Hematopoietic multipotent progenitor cell treated with erythropoietin and hydrocortisone succinate and interleukin-3 and kit ligand, for 4 days (in vitro differentiated cells): ENCODE results near the gene NISCH.

Experiments
- DNase-seq: peaks from one replicate; pipeline ENCODE4 v3.0.0-alpha.2; 2015

NISCH gene

GRCh38 chr3:52527732-52528585, 72.6 kb downstream of the NISCH start:
- DNase-seq, result no peak

- no peak for DNase-seq
Measured at GRCh38 chr3:52528586-52529375, 73.4 kb downstream of the NISCH start.

- DNase-seq, result no peak
Measured at GRCh38 chr3:52529376-52530333, 74.3 kb downstream of the NISCH start.

GRCh38 chr3:52530918-52531826, 75.8 kb downstream of the NISCH start:
- DNase-seq, result no peak

GRCh38 chr3:52531860-52532516, 76.6 kb downstream of the NISCH start:
- DNase-seq, result no peak

GRCh38 chr3:52532517-52532837, 77.1 kb downstream of the NISCH start:
- DNase-seq, result peak; percentile 92

- DNase-seq, result peak; percentile 62
Measured at GRCh38 chr3:52532838-52533622, 77.6 kb downstream of the NISCH start.

GRCh38 chr3:52533623-52534280, 78.3 kb downstream of the NISCH start, which contains the start of gene NT5DC2:
NT5DC2 (minus strand) TSS chr3:52533857; CDS start chr3:52533737, 120 bp downstream.
- peak; percentile 92 for DNase-seq

- no peak for DNase-seq
Measured at GRCh38 chr3:52534281-52535183, 79.1 kb downstream of the NISCH start.

- no peak for DNase-seq
Measured at GRCh38 chr3:52535411-52536111, 80.2 kb downstream of the NISCH start.

- no peak for DNase-seq
Measured at GRCh38 chr3:52536112-52536368, 80.6 kb downstream of the NISCH start.

- peak; percentile 99 for DNase-seq
Measured at GRCh38 chr3:52536369-52537164, 81.2 kb downstream of the NISCH start, which contains the start of gene UQCC5. UQCC5 (plus strand) TSS chr3:52536605; CDS start chr3:52536756, 151 bp downstream.

GRCh38 chr3:52537165-52537620, 81.8 kb downstream of the NISCH start:
- DNase-seq, result no peak

GRCh38 chr3:52537726-52538421, 82.5 kb downstream of the NISCH start:
- DNase-seq, result no peak

- peak; percentile 42 for DNase-seq
Measured at GRCh38 chr3:52539010-52539653, 83.7 kb downstream of the NISCH start.

- no peak for DNase-seq
Measured at GRCh38 chr3:52541050-52541449, 85.6 kb downstream of the NISCH start.
